ENCODE measurements around the gene SETD3. TPM values are rescaled to one million over a fixed set of nuclear protein-coding genes. Genes with fewer than 3 reads are reported as not detected.

The SETD3 gene
- total RNA-seq, 1 donor from 2014 or later = 62.8 TPM

DNA sequence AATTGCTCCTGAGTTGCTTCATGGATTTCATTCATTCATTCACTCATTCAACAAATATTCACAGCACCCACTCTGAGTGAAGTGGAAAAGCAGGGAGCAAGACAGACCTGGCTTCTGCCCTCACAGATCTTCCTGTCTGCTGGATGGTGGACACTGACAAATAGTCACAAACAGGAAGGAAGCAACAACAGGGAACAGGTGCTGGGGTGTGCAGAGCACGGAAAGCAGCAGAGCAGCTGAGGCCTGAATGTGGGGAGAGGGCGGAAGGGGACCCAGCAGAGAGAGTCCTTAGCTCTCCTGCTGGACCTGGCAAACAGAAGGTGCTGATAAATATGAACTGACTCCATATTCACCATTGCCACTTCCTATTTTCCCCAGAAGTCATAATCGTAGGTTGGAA is 54.4 kb downstream of the SETD3 start:
- no peak overlapping the region for H3K27ac Mint-ChIP-seq (ENCODE audit: unreplicated experiment)
- H3K79me2 ChIP-seq (ENCODE audit: insufficient read depth, low read length) = no peaks in the 10 kb centered on the region
- peaks cover 8% of the 10 kb centered on the region for H3K4me1 ChIP-seq (ENCODE audit: insufficient read depth, low read length)

GRCh38 chr14:99425272-99425681 is 55.4 kb downstream of the SETD3 start:
- H3K36me3 ChIP-seq (ENCODE audit: insufficient read depth, low read length) = no peaks in the 10 kb centered on the region
- H3K4me3 Mint-ChIP-seq (ENCODE audit: unreplicated experiment) = no peak overlapping the region
- H3K79me2 ChIP-seq (ENCODE audit: insufficient read depth, low read length) = no peaks in the 10 kb centered on the region
- FAIRE-seq = no peak
- H3K9me3 Mint-ChIP-seq (ENCODE audit: unreplicated experiment) = peaks cover 4% of the 10 kb centered on the region
- no peak overlapping the region for H2AFZ ChIP-seq (ENCODE audit: low read depth, low read length)
- no peaks in the 10 kb centered on the region for H3K27me3 ChIP-seq (ENCODE audit: insufficient read depth, low read length)
- H3K4me1 Mint-ChIP-seq (ENCODE audit: low read depth, unreplicated experiment) = peaks cover 30% of the 10 kb centered on the region
- peaks cover 14% of the 10 kb centered on the region for H4K20me1 ChIP-seq (ENCODE audit: insufficient read depth, low read length)
- peaks cover 8% of the 10 kb centered on the region for H3K4me1 ChIP-seq (ENCODE audit: insufficient read depth, low read length)
- H3K27me3 Mint-ChIP-seq (ENCODE audit: low read depth, unreplicated experiment) = no peaks in the 10 kb centered on the region
- no peak overlapping the region for H3K4me3 ChIP-seq (ENCODE audit: insufficient read depth, low read depth, low read length)
- no peak overlapping the region for H3K4me2 ChIP-seq (ENCODE audit: low read length)
- TF ChIP-seq EZH2 (IDR thresholded peaks at IDR 0.05; ENCODE audit: insufficient read depth, low read length) = no peak
- TF ChIP-seq, protein P1, sequence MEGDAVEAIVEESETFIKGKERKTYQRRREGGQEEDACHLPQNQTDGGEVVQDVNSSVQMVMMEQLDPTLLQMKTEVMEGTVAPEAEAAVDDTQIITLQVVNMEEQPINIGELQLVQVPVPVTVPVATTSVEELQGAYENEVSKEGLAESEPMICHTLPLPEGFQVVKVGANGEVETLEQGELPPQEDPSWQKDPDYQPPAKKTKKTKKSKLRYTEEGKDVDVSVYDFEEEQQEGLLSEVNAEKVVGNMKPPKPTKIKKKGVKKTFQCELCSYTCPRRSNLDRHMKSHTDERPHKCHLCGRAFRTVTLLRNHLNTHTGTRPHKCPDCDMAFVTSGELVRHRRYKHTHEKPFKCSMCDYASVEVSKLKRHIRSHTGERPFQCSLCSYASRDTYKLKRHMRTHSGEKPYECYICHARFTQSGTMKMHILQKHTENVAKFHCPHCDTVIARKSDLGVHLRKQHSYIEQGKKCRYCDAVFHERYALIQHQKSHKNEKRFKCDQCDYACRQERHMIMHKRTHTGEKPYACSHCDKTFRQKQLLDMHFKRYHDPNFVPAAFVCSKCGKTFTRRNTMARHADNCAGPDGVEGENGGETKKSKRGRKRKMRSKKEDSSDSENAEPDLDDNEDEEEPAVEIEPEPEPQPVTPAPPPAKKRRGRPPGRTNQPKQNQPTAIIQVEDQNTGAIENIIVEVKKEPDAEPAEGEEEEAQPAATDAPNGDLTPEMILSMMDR (IDR thresholded peaks at IDR 0.05; ENCODE audit: insufficient read depth, low read depth, low read length) = no peak
- no peak for DNase-seq (ENCODE audit: low read depth)
- no peaks in the 10 kb centered on the region for H3K9me3 ChIP-seq (ENCODE audit: insufficient read depth, low read depth, low read length)
- no peak overlapping the region for H3K27ac Mint-ChIP-seq (ENCODE audit: unreplicated experiment)
- H3K9ac ChIP-seq (ENCODE audit: low read length) = no peak overlapping the region
- no peak overlapping the region for H3K27ac ChIP-seq (ENCODE audit: low read depth, low read length)
- H3K36me3 Mint-ChIP-seq (ENCODE audit: low read depth, unreplicated experiment) = peaks cover 20% of the 10 kb centered on the region

More for the DNA sequence above, 54.4 kb downstream of the SETD3 start:
- H3K9ac ChIP-seq (ENCODE audit: low read length) = no peak overlapping the region
- no peak overlapping the region for H3K4me3 ChIP-seq (ENCODE audit: insufficient read depth, low read depth, low read length)
- H2AFZ ChIP-seq (ENCODE audit: low read depth, low read length) = no peak overlapping the region
- FAIRE-seq = no peak
- DNase-seq (ENCODE audit: low read depth) = no peak
- peaks cover 21% of the 10 kb centered on the region for H4K20me1 ChIP-seq (ENCODE audit: insufficient read depth, low read length)
- TF ChIP-seq, protein P1 (IDR thresholded peaks at IDR 0.05; ENCODE audit: insufficient read depth, low read depth, low read length) = no peak
- TF ChIP-seq EZH2 (IDR thresholded peaks at IDR 0.05; ENCODE audit: insufficient read depth, low read length) = no peak
- H3K36me3 ChIP-seq (ENCODE audit: insufficient read depth, low read length) = no peaks in the 10 kb centered on the region
- no peaks in the 10 kb centered on the region for H3K27me3 Mint-ChIP-seq (ENCODE audit: low read depth, unreplicated experiment)
- H3K27me3 ChIP-seq (ENCODE audit: insufficient read depth, low read length) = no peaks in the 10 kb centered on the region
- no peak overlapping the region for H3K4me2 ChIP-seq (ENCODE audit: low read length)
- peaks cover 27% of the 10 kb centered on the region for H3K4me1 Mint-ChIP-seq (ENCODE audit: low read depth, unreplicated experiment)
- no peaks in the 10 kb centered on the region for H3K9me3 ChIP-seq (ENCODE audit: insufficient read depth, low read depth, low read length)
- peaks cover 22% of the 10 kb centered on the region for H3K36me3 Mint-ChIP-seq (ENCODE audit: low read depth, unreplicated experiment)
- H3K4me3 Mint-ChIP-seq (ENCODE audit: unreplicated experiment) = no peak overlapping the region
- peaks cover 4% of the 10 kb centered on the region for H3K9me3 Mint-ChIP-seq (ENCODE audit: unreplicated experiment)
- no peak overlapping the region for H3K27ac ChIP-seq (ENCODE audit: low read depth, low read length)

GRCh38 chr14:99424306-99424877 is 56.3 kb downstream of the SETD3 start:
- no peaks in the 10 kb centered on the region for H3K27me3 ChIP-seq (ENCODE audit: insufficient read depth, low read length)
- Mint-ChIP-seq H3K27ac (ENCODE audit: unreplicated experiment) (peak overlapping the region; percentile 81), H3K27me3 (ENCODE audit: low read depth, unreplicated experiment) (no peaks in the 10 kb centered on the region), H3K36me3 (ENCODE audit: low read depth, unreplicated experiment) (peaks cover 20% of the 10 kb centered on the region), H3K4me3 (ENCODE audit: unreplicated experiment) (no peak overlapping the region), H3K4me1 (ENCODE audit: low read depth, unreplicated experiment) (peaks cover 30% of the 10 kb centered on the region), H3K9me3 (ENCODE audit: unreplicated experiment) (peaks cover 4% of the 10 kb centered on the region)
- no peak for DNase-seq (ENCODE audit: low read depth)
- H3K27ac ChIP-seq (ENCODE audit: low read depth, low read length) = no peak overlapping the region
- no peaks in the 10 kb centered on the region for H3K79me2 ChIP-seq (ENCODE audit: insufficient read depth, low read length)
- H3K9ac ChIP-seq (ENCODE audit: low read length) = no peak overlapping the region
- H2AFZ ChIP-seq (ENCODE audit: low read depth, low read length) = no peak overlapping the region
- no peak overlapping the region for H3K4me2 ChIP-seq (ENCODE audit: low read length)
- peaks cover 17% of the 10 kb centered on the region for H4K20me1 ChIP-seq (ENCODE audit: insufficient read depth, low read length)
- no peak overlapping the region for H3K4me3 ChIP-seq (ENCODE audit: insufficient read depth, low read depth, low read length)
- FAIRE-seq = no peak
- no peaks in the 10 kb centered on the region for H3K9me3 ChIP-seq (ENCODE audit: insufficient read depth, low read depth, low read length)
- H3K36me3 ChIP-seq (ENCODE audit: insufficient read depth, low read length) = no peaks in the 10 kb centered on the region
- TF ChIP-seq EZH2 (IDR thresholded peaks at IDR 0.05; ENCODE audit: insufficient read depth, low read length) = no peak
- TF ChIP-seq, protein P1 (IDR thresholded peaks at IDR 0.05; ENCODE audit: insufficient read depth, low read depth, low read length) = no peak
- peaks cover 8% of the 10 kb centered on the region for H3K4me1 ChIP-seq (ENCODE audit: insufficient read depth, low read length)
